Sigmoid colon (tissue), 4 donors: ENCODE measurements around the gene NLN.

Experiments used
- POLR2A ChIP-seq, 2 donors: fragments of 450-650 bp; IDR thresholded peaks; one replicate each; pipeline ENCODE4 v1.6.1; 2016; ENCODE audit warnings: antibody characterized with exemption in 2 of 2, mild to moderate bottlenecking in 2 of 2, moderate library complexity in 2 of 2
- POLR2AphosphoS5 ChIP-seq, 4 donors: sonication (generic); formaldehyde crosslinking; IDR thresholded peaks; one replicate each; pipeline ENCODE4 v1.6.1; 2017; ENCODE audit warnings: antibody characterized with exemption in 4 of 4
- TF ChIP-seq, protein P1 (sequence below), 4 experiments: fragments of 450-650 bp in 3 of 4; fragments of 200-600 bp in 1 of 4; IDR thresholded peaks; one replicate each; pipeline ENCODE4 v1.5.1; 2016 to 2019; ENCODE audit warnings: antibody characterized with exemption in 4 of 4, mild to moderate bottlenecking in 3 of 4, moderate library complexity in 2 of 4

DNA sequence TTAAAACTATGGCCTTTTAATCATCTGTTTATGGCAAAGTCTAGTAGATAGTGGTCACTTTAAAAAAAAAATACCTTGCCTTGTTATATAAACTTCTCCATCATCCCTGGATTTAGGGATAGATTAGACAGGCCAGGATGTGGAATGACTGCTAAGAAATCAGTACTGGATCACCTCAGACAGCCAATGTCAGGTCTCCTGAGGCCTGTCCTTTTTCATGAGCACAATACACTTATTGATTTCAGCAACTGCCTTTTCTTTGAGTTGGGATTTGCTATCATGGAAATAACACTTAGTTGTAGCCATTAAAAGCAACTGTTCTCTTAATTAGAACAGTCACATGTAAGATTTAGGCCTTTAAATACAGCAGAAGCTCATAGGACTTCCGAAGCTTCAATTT is 77.9 kb downstream of the NLN start:
- TF ChIP-seq POLR2A (IDR thresholded peaks at IDR 0.05) (no peak), POLR2AphosphoS5 (IDR thresholded peaks at IDR 0.05) (no peak)
- TF ChIP-seq, protein P1, sequence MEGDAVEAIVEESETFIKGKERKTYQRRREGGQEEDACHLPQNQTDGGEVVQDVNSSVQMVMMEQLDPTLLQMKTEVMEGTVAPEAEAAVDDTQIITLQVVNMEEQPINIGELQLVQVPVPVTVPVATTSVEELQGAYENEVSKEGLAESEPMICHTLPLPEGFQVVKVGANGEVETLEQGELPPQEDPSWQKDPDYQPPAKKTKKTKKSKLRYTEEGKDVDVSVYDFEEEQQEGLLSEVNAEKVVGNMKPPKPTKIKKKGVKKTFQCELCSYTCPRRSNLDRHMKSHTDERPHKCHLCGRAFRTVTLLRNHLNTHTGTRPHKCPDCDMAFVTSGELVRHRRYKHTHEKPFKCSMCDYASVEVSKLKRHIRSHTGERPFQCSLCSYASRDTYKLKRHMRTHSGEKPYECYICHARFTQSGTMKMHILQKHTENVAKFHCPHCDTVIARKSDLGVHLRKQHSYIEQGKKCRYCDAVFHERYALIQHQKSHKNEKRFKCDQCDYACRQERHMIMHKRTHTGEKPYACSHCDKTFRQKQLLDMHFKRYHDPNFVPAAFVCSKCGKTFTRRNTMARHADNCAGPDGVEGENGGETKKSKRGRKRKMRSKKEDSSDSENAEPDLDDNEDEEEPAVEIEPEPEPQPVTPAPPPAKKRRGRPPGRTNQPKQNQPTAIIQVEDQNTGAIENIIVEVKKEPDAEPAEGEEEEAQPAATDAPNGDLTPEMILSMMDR (IDR thresholded peaks at IDR 0.05) = no peak
